ENCODE results near the gene NANOS3.

The NANOS3 gene

GRCh38 chr19:13864667-13865570, 12.0 kb upstream of the NANOS3 start:
- peak; percentile 56 for DNase-seq

GRCh38 chr19:13865571-13866462, 11.1 kb upstream of the NANOS3 start:
- DNase-seq: peak; percentile 63

- DNase-seq: no peak
These were observed 10.4 kb upstream of the NANOS3 start for GRCh38 chr19:13866463-13867046.

- no peak for DNase-seq
These were observed 8.3 kb upstream of the NANOS3 start for GRCh38 chr19:13868663-13869062.

- DNase-seq: no peak
These were observed 7.7 kb upstream of the NANOS3 start for GRCh38 chr19:13869281-13869680.

GRCh38 chr19:13870873-13871272, 6.1 kb upstream of the NANOS3 start:
- no peak for DNase-seq

GRCh38 chr19:13872339-13872694, 4.6 kb upstream of the NANOS3 start:
- no peak for DNase-seq

- peak; percentile 63 for DNase-seq
These were observed 4.1 kb upstream of the NANOS3 start for GRCh38 chr19:13872695-13873389.

- no peak for DNase-seq
These were observed 3.0 kb upstream of the NANOS3 start for GRCh38 chr19:13873834-13874515.

- no peak for DNase-seq
These were observed 1.1 kb upstream of the NANOS3 start for GRCh38 chr19:13875824-13876223.

- no peak for DNase-seq
These were observed 369 bp downstream of the NANOS3 start for GRCh38 chr19:13877303-13877702.

GRCh38 chr19:13880059-13881043, 3.4 kb downstream of the NANOS3 start:
- peak; percentile 98 for DNase-seq

- peak; percentile 75 for DNase-seq
These were observed 4.3 kb downstream of the NANOS3 start for GRCh38 chr19:13881251-13881691.

GRCh38 chr19:13881692-13882418, 4.9 kb downstream of the NANOS3 start:
- DNase-seq: peak; percentile 55

GRCh38 chr19:13882419-13882795, 5.5 kb downstream of the NANOS3 start:
- DNase-seq: no peak

- no peak for DNase-seq
These were observed 5.9 kb downstream of the NANOS3 start for GRCh38 chr19:13882836-13883235.

- no peak for DNase-seq
These were observed 6.7 kb downstream of the NANOS3 start for GRCh38 chr19:13883516-13884064.

GRCh38 chr19:13884726-13885591, 8.0 kb downstream of the NANOS3 start:
- DNase-seq: no peak

All from eye (tissue), 1 donor.